Kidney (tissue), 14 donors: ENCODE measurements around the gene PPP2R2D. TPM values are rescaled to one million over a fixed set of nuclear protein-coding genes. Genes with fewer than 3 reads are reported as not detected.
A peak's percentile ranks its signal among the peaks of the same experiment; 100 is the strongest.

Source experiments
- DNase-seq, 5 donors: peaks; one replicate each; pipeline ENCODE4 v3.0.0-alpha.2; 2013 to 2020
- FAIRE-seq: peaks from 2 replicates; lab custom pipeline; 2012; peaks lifted over from hg19 to GRCh38; lab: Jason Lieb, UNC
- H3K27ac ChIP-seq, 2 donors: one replicate each; pipeline ENCODE4 v1.7.0; 2013; ENCODE audit warnings: low read depth in 2 of 2, low read length in 2 of 2, inconsistent platforms in 1 of 2
- H3K27me3 ChIP-seq: one replicate; pipeline ENCODE4 v1.7.1; 2013; ENCODE audit warnings: low read length, inconsistent platforms; ENCODE audit not compliant: control insufficient read depth, insufficient read depth
- H3K36me3 ChIP-seq, 3 donors: one replicate each; pipeline versions ENCODE4 v1.7.0 to v1.7.1; 2013; ENCODE audit warnings: low read length in 3 of 3, control low read depth in 1 of 3, inconsistent platforms in 1 of 3; ENCODE audit not compliant: insufficient read depth in 3 of 3, control insufficient read depth in 2 of 3
- H3K4me1 ChIP-seq, 3 donors: one replicate each; pipeline versions ENCODE4 v1.7.0 to v1.7.1; 2013; ENCODE audit warnings: low read length in 3 of 3, inconsistent platforms in 1 of 3, low read depth in 1 of 3; ENCODE audit not compliant: control insufficient read depth in 2 of 3, insufficient read depth in 2 of 3
- H3K4me3 ChIP-seq, 3 donors: one replicate each; pipeline versions ENCODE4 v1.7.0 to v1.8.1; 2013; ENCODE audit warnings: low read length in 3 of 3, control low read depth in 1 of 3, inconsistent platforms in 1 of 3
- H3K9ac ChIP-seq, 3 donors: one replicate each; pipeline versions ENCODE4 v1.7.0 to v1.7.1; 2013; ENCODE audit warnings: low read length in 3 of 3, control low read depth in 1 of 3, inconsistent platforms in 1 of 3
- H3K9me3 ChIP-seq, 3 donors: one replicate each; pipeline versions ENCODE4 v1.7.0 to v1.7.1; 2013; ENCODE audit warnings: low read length in 3 of 3, control low read depth in 1 of 3, inconsistent platforms in 1 of 3; ENCODE audit not compliant: control insufficient read depth in 2 of 3, insufficient read depth in 1 of 3
- CTCF ChIP-seq: IDR thresholded peaks from 3 replicates; pipeline ENCODE4 v1.5.1; 2012; ENCODE audit warnings: mild to moderate bottlenecking, moderate library complexity, borderline replicate concordance; ENCODE audit not compliant: insufficient read depth; ENCODE audit errors: extremely low read depth
- intact Hi-C: fragments of 100-400 bp; cut with DNase I; formaldehyde crosslinking; loops from one replicate; pipeline ENCODE4 v1.11.1; 2022
- polyA plus RNA-seq: library from polyadenylated mRNA; stranded (reverse); fragments of 350-450 nt; fragmentation: Illumina TruSeq; extraction: RNeasy Lipid Tissue Mini Kit (QIAGEN cat#74804); gene quantifications from one replicate; pipeline ENCODE4 v1.2.3, GENCODE V29; 2014; ENCODE audit warnings: low read depth, low replicate concordance; ENCODE audit not compliant: insufficient read depth
- total RNA-seq: library from RNA; stranded (reverse); fragmentation: NEBNext Ultra II Directional; extraction: Animal tissue kit (Norgen Biotek cat#: 25700); gene quantifications from one replicate; pipeline ENCODE4 v1.2.1, GENCODE V29; 2021
- donor health status: control.
- donor health status: control.
- donor health status: control.
- donor health status: control.
- donor health status: control.
- donor health status: DM: yes; HTN: yes; CAD: no.
- donor health status: Normal renal cell carcinoma (clear cell type).

PPP2R2D gene
- total and polyA plus RNA-seq, 2 donors from 2014 or later: 28.3 to 34.8 TPM

GRCh38 chr10:131859341-131860020 is 41.3 kb upstream of the PPP2R2D start:
- Histone ChIP-seq H3K9me3 (no peaks in the 10 kb centered on the region), H3K4me3 (no peak overlapping the region), H3K36me3 (no peaks in the 10 kb centered on the region), H3K27ac (no peak overlapping the region), H3K27me3 (no peaks in the 10 kb centered on the region), H3K9ac (no peak overlapping the region), H3K4me1 (no peaks in the 10 kb centered on the region)
- intact Hi-C loops: no loop called here
- no peak for FAIRE-seq
- no peak for TF ChIP-seq CTCF
- peak in 1 of 5 donors; percentile 14 for DNase-seq

DNA sequence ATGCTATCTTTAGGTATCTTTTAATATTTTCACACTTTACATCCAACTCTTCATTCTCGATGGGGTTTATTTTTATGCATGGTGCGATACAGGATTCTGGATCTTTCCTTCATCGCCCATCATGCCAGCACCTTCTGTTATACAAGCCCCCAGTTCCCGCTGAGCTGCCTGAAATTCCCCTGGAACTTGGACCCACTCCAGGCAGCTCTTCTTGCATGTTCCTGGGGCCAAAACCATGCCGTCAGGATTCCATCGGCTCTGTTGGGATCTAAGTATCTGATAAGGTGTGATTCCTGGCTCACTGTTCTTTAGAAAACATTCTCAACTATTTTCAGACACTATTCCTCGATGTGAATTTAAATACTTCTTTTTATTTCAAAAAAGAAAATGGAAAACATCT is 40.5 kb upstream of the PPP2R2D start:
- Histone ChIP-seq H3K9ac (no peak overlapping the region), H3K36me3 (no peaks in the 10 kb centered on the region), H3K9me3 (no peaks in the 10 kb centered on the region), H3K4me1 (no peaks in the 10 kb centered on the region), H3K4me3 (no peak overlapping the region), H3K27ac (no peak overlapping the region), H3K27me3 (no peaks in the 10 kb centered on the region)
- FAIRE-seq (no peak), DNase-seq (peak in 2 of 5 donors; percentile 5 to 49)
- intact Hi-C loops: no loop called here
- no peak for TF ChIP-seq CTCF

DNA sequence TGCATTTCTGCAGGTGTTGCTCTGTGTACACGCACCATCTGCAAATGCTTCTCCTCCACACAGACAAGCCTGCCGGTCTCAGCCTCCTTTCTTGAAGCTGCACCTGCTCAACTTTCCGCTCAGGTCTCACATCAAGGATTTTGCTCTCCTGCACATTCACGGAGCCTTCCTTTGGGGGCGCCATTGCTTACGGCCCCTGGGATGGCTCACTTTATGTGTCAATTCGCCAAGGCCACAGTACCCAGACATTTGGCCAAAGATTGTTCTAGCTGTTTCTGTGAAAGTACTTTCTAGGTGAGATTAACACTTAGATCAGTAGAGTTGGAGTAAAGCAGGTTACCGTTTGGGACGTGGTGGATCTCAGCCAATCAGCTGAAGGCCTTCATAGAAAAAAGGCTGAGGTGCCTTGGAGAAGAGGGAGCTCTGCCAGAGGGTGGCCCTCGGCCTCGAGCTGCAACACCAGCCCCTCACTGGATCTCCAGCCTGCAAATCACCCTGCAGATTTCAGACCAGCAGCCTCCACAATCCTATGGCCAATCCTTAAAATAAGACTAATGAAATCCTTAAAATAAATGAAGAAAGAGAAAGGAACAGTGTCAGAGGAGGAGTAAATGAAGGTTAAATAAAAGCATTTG is 39.9 kb upstream of the PPP2R2D start:
- peak in 2 of 5 donors; percentile 19 to 21 for DNase-seq
- Histone ChIP-seq H3K27me3 (no peaks in the 10 kb centered on the region), H3K27ac (no peak overlapping the region), H3K4me3 (no peak overlapping the region), H3K36me3 (no peaks in the 10 kb centered on the region), H3K9me3 (no peaks in the 10 kb centered on the region), H3K4me1 (no peaks in the 10 kb centered on the region), H3K9ac (no peak overlapping the region)
- intact Hi-C loops: no loop called here
- no peak for FAIRE-seq
- no peak for TF ChIP-seq CTCF
